Epithelial cell of esophagus (primary cell): ENCODE measurements around the gene CERK.

Experiments
- DNase-seq: peaks from one replicate; pipeline ENCODE4 v3.0.0; 2010; ENCODE audit warnings: low read depth
- H3K4me3 ChIP-seq: 2 replicates; pipeline ENCODE4 v1.5.1; 2011; ENCODE audit warnings: mild to moderate bottlenecking, low read length, control low read depth
- CTCF ChIP-seq: IDR thresholded peaks from 2 replicates; pipeline ENCODE4 v1.5.1; 2011; ENCODE audit warnings: low read depth, mild to moderate bottlenecking, low read length, control low read depth, inconsistent platforms; ENCODE audit not compliant: insufficient read depth; ENCODE audit errors: missing control alignments

Gene CERK

GRCh38 chr22:46764140-46764680, 26.2 kb upstream of the CERK start:
- no peak for TF ChIP-seq CTCF
- no peak for DNase-seq
- H3K4me3 ChIP-seq: no peak overlapping the region

- DNase-seq: no peak
- peak overlapping the region; percentile 99 for H3K4me3 ChIP-seq
- no peak for TF ChIP-seq CTCF
These were observed 25.1 kb upstream of the CERK start for GRCh38 chr22:46763051-46763705.

- H3K4me3 ChIP-seq: peak within 1 kb of the TSS; percentile 99
- peak; percentile 96 for DNase-seq
- no peak for TF ChIP-seq CTCF
These were observed 24.4 kb upstream of the CERK start, which contains the start of gene TBC1D22A for GRCh38 chr22:46762238-46763050. TSS of gene TBC1D22A (plus strand) at chr22:46762650. CDS start at chr22:46762787, 137 bp downstream.

- no peak for TF ChIP-seq CTCF
- DNase-seq: no peak
- peak overlapping the region; percentile 99 for H3K4me3 ChIP-seq
These were observed 23.6 kb upstream of the CERK start for GRCh38 chr22:46761539-46762237.

- no peak for TF ChIP-seq CTCF
- peak overlapping the region; percentile 99 for H3K4me3 ChIP-seq
These were observed 23.0 kb upstream of the CERK start for GRCh38 chr22:46761017-46761416.

GRCh38 chr22:46758867-46759290, 20.8 kb upstream of the CERK start:
- H3K4me3 ChIP-seq: no peak overlapping the region
- peak; percentile 76 for DNase-seq
- peak; percentile 82 for TF ChIP-seq CTCF

More at GRCh38 chr22:46761017-46761416, 23.0 kb upstream of the CERK start:
- no peak for DNase-seq
